ENCODE measurements around the gene ABO.

DNA sequence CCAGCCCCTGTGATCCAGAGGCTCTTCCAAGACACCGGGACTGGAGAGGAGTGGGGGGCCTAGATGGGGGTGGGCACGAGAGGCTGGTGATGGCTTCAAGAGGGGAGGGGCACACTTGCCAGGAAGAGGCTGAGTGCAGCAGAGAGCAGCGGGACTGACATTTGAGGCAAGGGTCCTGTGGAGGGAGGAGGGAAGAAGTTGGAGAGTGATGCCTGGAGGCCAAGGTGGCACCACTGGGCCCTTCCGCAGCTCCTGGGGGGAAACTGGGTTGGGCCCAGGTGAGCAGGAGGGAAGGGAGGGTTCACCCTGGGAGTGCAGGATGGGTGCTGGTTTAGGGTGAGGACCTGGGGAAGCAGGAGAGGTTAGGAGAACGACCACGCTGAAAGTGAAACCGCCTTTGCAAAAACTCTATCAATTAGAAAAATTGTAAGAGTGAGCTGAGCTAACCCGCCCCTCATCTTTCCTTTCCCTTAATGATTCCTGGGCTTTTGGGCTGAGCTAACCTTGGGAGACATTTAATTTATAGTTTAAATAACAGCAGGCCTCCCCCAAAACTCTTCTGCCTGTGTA is 26.2 kb downstream of the ABO start:
- no peak for TF ChIP-seq GATA2 (IDR thresholded peaks at IDR 0.05; ENCODE audit: low read depth, low read length)
- no peak for TF ChIP-seq GATA3 (IDR thresholded peaks at IDR 0.05; ENCODE audit: low read depth, low read length)

All from SH-SY5Y (cell line).